GM23338 (cell line): ENCODE measurements around the gene HTT-AS. TPM values are rescaled to one million over a fixed set of nuclear protein-coding genes. Genes with fewer than 3 reads are reported as not detected.

Source experiments
- ATAC-seq: fragments of 200-7000 bp; cut with Tn5 transposase; 3 replicates; pipeline ENCODE4 v1.9.1; 2020
- DNase-seq: peaks from one replicate; pipeline ENCODE4 v3.0.0-alpha.2; 2015; ENCODE audit warnings: low spot score
- H2AFZ ChIP-seq: fragments of 200-600 bp; sonication (generic); 2 replicates; pipeline ENCODE4 v1.8.0; 2016; ENCODE audit warnings: antibody characterized with exemption, mild to moderate bottlenecking, moderate library complexity
- H3F3A ChIP-seq: fragments of 200-600 bp; sonication (generic); replicated peaks from 2 replicates; pipeline ENCODE4 v1.8.0; 2017; ENCODE audit warnings: antibody characterized with exemption, mixed run types, low read depth
- H3K27ac ChIP-seq: fragments of 200-600 bp; sonication (generic); 2 replicates; pipeline ENCODE4 v1.6.1; 2016; ENCODE audit warnings: low read depth
- H3K27me3 ChIP-seq: fragments of 200-600 bp; sonication (generic); 2 replicates; pipeline ENCODE4 v1.8.0; 2016; ENCODE audit warnings: mild to moderate bottlenecking, mixed run types, moderate library complexity; ENCODE audit not compliant: insufficient read depth
- H3K36me3 ChIP-seq: fragments of 200-600 bp; sonication (generic); 2 replicates; pipeline ENCODE4 v1.8.0; 2016; ENCODE audit warnings: mild to moderate bottlenecking; ENCODE audit not compliant: insufficient read depth
- H3K4me1 ChIP-seq: fragments of 200-600 bp; sonication (generic); 2 replicates; pipeline ENCODE4 v1.8.0; 2016; ENCODE audit warnings: mild to moderate bottlenecking, moderate library complexity; ENCODE audit not compliant: insufficient read depth
- H3K4me2 ChIP-seq: fragments of 200-600 bp; sonication (generic); 2 replicates; pipeline ENCODE4 v1.7.1; 2017; ENCODE audit warnings: mixed run types
- H3K4me3 ChIP-seq: fragments of 200-600 bp; sonication (generic); 2 replicates; pipeline ENCODE4 v1.6.1; 2016; ENCODE audit warnings: mixed run types
- H3K79me2 ChIP-seq: fragments of 200-600 bp; sonication (generic); replicated peaks from 2 replicates; pipeline ENCODE4 v1.8.0; 2017; ENCODE audit warnings: mild to moderate bottlenecking; ENCODE audit not compliant: insufficient read depth
- H3K9me2 ChIP-seq: fragments of 200-600 bp; sonication (generic); 2 replicates; pipeline ENCODE4 v1.8.0; 2017; ENCODE audit not compliant: insufficient read depth
- H4K20me1 ChIP-seq: fragments of 200-600 bp; sonication (generic); replicated peaks from 2 replicates; pipeline ENCODE4 v1.8.0; 2017; ENCODE audit warnings: mild to moderate bottlenecking; ENCODE audit not compliant: insufficient read depth
- H3K27ac Mint-ChIP-seq: 2 replicates; pipeline ENCODE4 v1.8.0; 2020; ENCODE audit warnings: inconsistent platforms, mild to moderate bottlenecking, moderate library complexity, mixed read lengths
- H3K27me3 Mint-ChIP-seq: 3 replicates; pipeline ENCODE4 v1.8.0; 2022; ENCODE audit warnings: low read depth, mild to moderate bottlenecking, moderate library complexity, mixed read lengths, inconsistent platforms; ENCODE audit not compliant: insufficient read depth, poor library complexity
- H3K36me3 Mint-ChIP-seq: 3 replicates; pipeline ENCODE4 v1.8.0; 2021; ENCODE audit warnings: low read depth, mild to moderate bottlenecking, inconsistent platforms, moderate library complexity, mixed read lengths
- H3K4me1 Mint-ChIP-seq: 3 replicates; pipeline ENCODE4 v1.8.0; 2020; ENCODE audit warnings: mild to moderate bottlenecking, inconsistent platforms, mixed read lengths
- H3K4me3 Mint-ChIP-seq: 3 replicates; pipeline ENCODE4 v1.8.0; 2021; ENCODE audit warnings: moderate library complexity, mild to moderate bottlenecking, inconsistent platforms, mixed read lengths
- H3K9me3 Mint-ChIP-seq: 3 replicates; pipeline ENCODE4 v1.8.0; 2020; ENCODE audit warnings: moderate library complexity, mild to moderate bottlenecking, inconsistent platforms, mixed read lengths
- CTCF ChIP-seq, 2 experiments: fragments of 200-600 bp in 1 of 2; sonication (generic) in 1 of 2; conservative IDR thresholded peaks; 2 replicates each; pipeline versions ENCODE4 v1.5.1 to v1.6.1; 2016 to 2017; ENCODE audit warnings: antibody characterized with exemption in 2 of 2, low read depth in 2 of 2, mild to moderate bottlenecking in 2 of 2, moderate library complexity in 1 of 2
- ETS1 ChIP-seq: IDR thresholded peaks from 2 replicates; pipeline ENCODE4 v1.6.1; 2016; ENCODE audit warnings: antibody characterized with exemption
- EZH2phosphoT487 ChIP-seq: fragments of 200-600 bp; sonication (generic); IDR thresholded peaks from one replicate; pipeline ENCODE4 v1.8.1; 2018; ENCODE audit warnings: antibody characterized with exemption; ENCODE audit not compliant: unreplicated experiment
- JUNB ChIP-seq: IDR thresholded peaks from one replicate; pipeline ENCODE4 v1.6.1; 2016; ENCODE audit warnings: antibody characterized with exemption; ENCODE audit not compliant: unreplicated experiment
- NANOG ChIP-seq: IDR thresholded peaks from 2 replicates; pipeline ENCODE4 v1.6.1; 2016; ENCODE audit warnings: antibody characterized with exemption, borderline replicate concordance
- POLR2AphosphoS5 ChIP-seq: IDR thresholded peaks from 2 replicates; pipeline ENCODE4 v1.6.1; 2016; ENCODE audit warnings: antibody characterized with exemption, low read depth
- REST ChIP-seq: IDR thresholded peaks from one replicate; pipeline ENCODE4 v1.6.1; 2018; ENCODE audit warnings: antibody characterized with exemption; ENCODE audit not compliant: unreplicated experiment
- STAT1 ChIP-seq: IDR thresholded peaks from one replicate; pipeline ENCODE4 v1.6.1; 2016; ENCODE audit warnings: antibody characterized with exemption; ENCODE audit not compliant: unreplicated experiment
- ZNF114 ChIP-seq: fragments of 250-450 bp; sonication (Bioruptor Pico); IDR thresholded peaks from 2 replicates; pipeline ENCODE4 v1.5.0; 2020; ENCODE audit warnings: mild to moderate bottlenecking, moderate library complexity
- ZNF331 ChIP-seq: fragments of 250-450 bp; sonication (Bioruptor Pico); IDR thresholded peaks from 2 replicates; pipeline ENCODE4 v1.5.0; 2020; ENCODE audit warnings: low read depth, mild to moderate bottlenecking, moderate library complexity
- ZNF462 ChIP-seq: fragments of 250-450 bp; sonication (Bioruptor Pico); IDR thresholded peaks from 2 replicates; pipeline ENCODE4 v1.5.0; 2020; ENCODE audit warnings: mild to moderate bottlenecking, moderate library complexity
- polyA plus RNA-seq: library from polyadenylated mRNA; unstranded; fragments of >200 nt; fragmentation: Nextera tagmentation; extraction: Ambion mirVana; gene quantifications from 2 replicates; pipeline ENCODE4 v1.2.1, GENCODE V29; 2016
- total RNA-seq: library from RNA; depleted of rRNA; stranded (reverse); fragments of >200 nt; shearing (Covaris generic); gene quantifications from 2 replicates; pipeline ENCODE4 v1.2.3, GENCODE V29; 2014

HTT-AS gene
- total and polyA plus RNA-seq, 2 experiments from 2014 or later, result not detected

- Histone ChIP-seq H4K20me1 (peaks cover 53% of the 10 kb centered on the region), H3K9me2 (no peaks in the 10 kb centered on the region), H3K27me3 (no peaks in the 10 kb centered on the region), H2AFZ (no peak overlapping the region), H3F3A (no peaks in the 10 kb centered on the region), H3K27ac (no peak overlapping the region; the same call in 1 of the 2 replicates), H3K4me3 (no peak overlapping the region), H3K4me1 (peaks cover 12% of the 10 kb centered on the region), H3K79me2 (peaks cover 73% of the 10 kb centered on the region), H3K4me2 (no peak overlapping the region), H3K36me3 (no peaks in the 10 kb centered on the region)
- Mint-ChIP-seq H3K9me3 (no peaks in the 10 kb centered on the region), H3K4me3 (no peak overlapping the region), H3K36me3 (no peaks in the 10 kb centered on the region; the same call in 2 of the 3 replicates), H3K4me1 (peaks cover 11% of the 10 kb centered on the region), H3K27me3 (peaks cover 3% of the 10 kb centered on the region), H3K27ac (no peak overlapping the region)
- no peak for DNase-seq
- TF ChIP-seq JUNB (no peak), REST (no peak), STAT1 (no peak), ZNF331 (no peak), POLR2AphosphoS5 (no peak), CTCF (conservative IDR thresholded peaks at IDR 0.05; ENCODE audit: low read depth in 2 of 2) (no peak), EZH2phosphoT487 (no peak), ZNF114 (CRISPR knock-in tag) (no peak), NANOG (no peak), ETS1 (no peak)
- ATAC-seq, result no peak
Measured at GRCh38 chr4:3077796-3078195, 3.5 kb upstream of the HTT-AS start.

GRCh38 chr4:3075652-3075981, 1.3 kb upstream of the HTT-AS start:
- Mint-ChIP-seq H3K9me3 (no peaks in the 10 kb centered on the region), H3K27ac (peak overlapping the region; percentile 99; the same call in 1 of the 2 replicates), H3K36me3 (no peaks in the 10 kb centered on the region; the same call in 2 of the 3 replicates), H3K27me3 (peaks cover 5% of the 10 kb centered on the region), H3K4me1 (peaks cover 11% of the 10 kb centered on the region), H3K4me3 (peak overlapping the region; percentile 98)
- no peak for ATAC-seq
- Histone ChIP-seq H3K4me3 (peak overlapping the region; percentile 76), H3F3A (no peaks in the 10 kb centered on the region), H3K27me3 (no peaks in the 10 kb centered on the region), H3K9me2 (no peaks in the 10 kb centered on the region), H3K27ac (peak overlapping the region; percentile 83), H3K4me2 (peak overlapping the region; percentile 76), H4K20me1 (peaks cover 33% of the 10 kb centered on the region), H3K36me3 (no peaks in the 10 kb centered on the region), H3K79me2 (peaks cover 51% of the 10 kb centered on the region), H3K4me1 (peaks cover 12% of the 10 kb centered on the region), H2AFZ (no peak overlapping the region)
- no peak for DNase-seq
- TF ChIP-seq NANOG (no peak), ZNF462 (CRISPR knock-in tag) (no peak), EZH2phosphoT487 (no peak)
